Common myeloid progenitor, CD34-positive (primary cell): ENCODE measurements around the gene BICC1.

ENCODE experiments used
- CTCF ChIA-PET: fragments of 350-600 bp; sonication (Branson Sonifier 250); formaldehyde crosslinking; loops from one replicate; lab custom pipeline; 2021; ENCODE audit warnings: antibody characterized with exemption; lab: Charles Lee
- POLR2A ChIA-PET: fragments of 350-600 bp; sonication (Branson Sonifier 250); formaldehyde crosslinking; loops from one replicate; lab custom pipeline; 2021; ENCODE audit warnings: antibody characterized with exemption; lab: Charles Lee
- DNase-seq, 3 donors: peaks; one replicate each; pipeline versions ENCODE4 v3.0.0 to v3.0.0-alpha.2; 2013
- H3K27ac ChIP-seq, 2 experiments: 1 replicate in 1 of 2; 2 replicates in 1 of 2; pipeline ENCODE4 v1.7.0; 2013; ENCODE audit warnings: inconsistent platforms in 2 of 2, low read length in 2 of 2, mild to moderate bottlenecking in 2 of 2, low read depth in 1 of 2, moderate library complexity in 1 of 2; ENCODE audit not compliant: severe bottlenecking in 2 of 2, insufficient read depth in 1 of 2, poor library complexity in 1 of 2
- H3K27me3 ChIP-seq, 5 experiments: replicated peaks in 2 of 5; 1 replicate in 3 of 5; 2 replicates in 2 of 5; pipeline versions ENCODE4 v1.6.1 to v1.7.0; 2013; ENCODE audit warnings: low read length in 4 of 5, mild to moderate bottlenecking in 2 of 5, moderate library complexity in 2 of 5, inconsistent platforms in 1 of 5; ENCODE audit not compliant: insufficient read depth in 5 of 5, control insufficient read depth in 4 of 5
- H3K36me3 ChIP-seq, 4 experiments: 1 replicate in 2 of 4; 2 replicates in 2 of 4; pipeline versions ENCODE4 v1.6.1 to v1.7.0; 2013; ENCODE audit warnings: low read length in 3 of 4, control low read depth in 1 of 4, mild to moderate bottlenecking in 1 of 4; ENCODE audit not compliant: control insufficient read depth in 4 of 4, insufficient read depth in 4 of 4
- H3K4me1 ChIP-seq, 4 experiments: 1 replicate in 3 of 4; 2 replicates in 1 of 4; pipeline versions ENCODE4 v1.6.1 to v1.7.1; 2013; ENCODE audit warnings: low read length in 3 of 4, mild to moderate bottlenecking in 3 of 4, control low read depth in 1 of 4, inconsistent platforms in 1 of 4, moderate library complexity in 1 of 4; ENCODE audit not compliant: control insufficient read depth in 4 of 4, insufficient read depth in 4 of 4; ENCODE audit errors: control extremely low read depth in 1 of 4
- H3K4me3 ChIP-seq, 7 experiments: 1 replicate in 4 of 7; 2 replicates in 3 of 7; pipeline versions ENCODE4 v1.5.1 to v1.7.0; 2013; ENCODE audit warnings: mild to moderate bottlenecking in 7 of 7, low read length in 6 of 7, moderate library complexity in 6 of 7, inconsistent platforms in 2 of 7, low read depth in 2 of 7, control low read depth in 1 of 7; ENCODE audit not compliant: insufficient read depth in 4 of 7, control insufficient read depth in 1 of 7; ENCODE audit errors: extremely low read depth in 1 of 7
- H3K9me3 ChIP-seq, 5 experiments: 1 replicate in 4 of 5; 2 replicates in 1 of 5; pipeline versions ENCODE4 v1.6.1 to v1.7.1; 2013; ENCODE audit warnings: low read length in 4 of 5, mild to moderate bottlenecking in 2 of 5, inconsistent platforms in 1 of 5, low read depth in 1 of 5, moderate library complexity in 1 of 5; ENCODE audit not compliant: control insufficient read depth in 4 of 5, insufficient read depth in 2 of 5; ENCODE audit errors: control extremely low read depth in 1 of 5
- WGBS: methylation state at CpG from one replicate; pipeline ENCODE4 v1.1.5; 2013; ENCODE audit not compliant: insufficient coverage; 5-methylcytosine and 5-hydroxymethylcytosine counted together

BICC1 gene

GRCh38 chr10:58712141-58712540, 199.5 kb downstream of the BICC1 start:
- ChIA-PET POLR2A (no interaction called here), CTCF (no interaction called here)
- H3K27me3 ChIP-seq = no peaks in the 10 kb centered on the region
- DNase-seq = no peak
- H3K4me1 ChIP-seq = no peaks in the 10 kb centered on the region
- no peak overlapping the region for H3K4me3 ChIP-seq
- WGBS = 93% methylated on average over 3 of the region's 3 CpGs
- H3K36me3 ChIP-seq = no peaks in the 10 kb centered on the region
- H3K9me3 ChIP-seq = no peaks in the 10 kb centered on the region
- H3K27ac ChIP-seq = no peak overlapping the region

DNA sequence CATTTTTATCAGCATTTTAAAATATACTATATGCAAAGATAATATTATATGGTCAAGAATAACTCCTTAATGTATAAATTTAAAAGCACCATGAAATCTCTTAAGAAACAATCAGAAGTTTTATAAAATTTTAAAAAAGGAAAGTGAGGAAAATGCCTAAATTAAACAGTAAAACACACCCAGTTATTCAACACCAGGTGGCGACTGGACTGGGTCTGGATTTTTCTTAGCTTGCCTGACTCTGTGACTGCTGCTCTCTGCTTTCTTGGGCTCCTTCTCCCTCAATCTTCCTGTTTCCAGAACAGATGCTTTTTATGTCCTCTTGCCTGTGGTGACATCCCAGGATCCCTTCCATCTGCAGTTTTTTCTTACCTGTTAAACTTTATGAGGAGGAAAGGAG, 200.3 kb downstream of the BICC1 start:
- Histone ChIP-seq H3K27me3 (no peaks in the 10 kb centered on the region), H3K4me3 (no peak overlapping the region), H3K27ac (no peak overlapping the region), H3K36me3 (no peaks in the 10 kb centered on the region), H3K9me3 (no peaks in the 10 kb centered on the region), H3K4me1 (no peaks in the 10 kb centered on the region)
- WGBS = 80% methylated on average over 1 of the region's 1 CpG
- CTCF ChIA-PET = no interaction called here
- POLR2A ChIA-PET = no interaction called here
- no peak for DNase-seq

GRCh38 chr10:58714409-58714808, 201.7 kb downstream of the BICC1 start:
- DNase-seq = no peak
- 100% methylated on average over 1 of the region's 2 CpGs for WGBS
- Histone ChIP-seq H3K27me3 (no peaks in the 10 kb centered on the region), H3K4me3 (no peak overlapping the region), H3K27ac (no peak overlapping the region), H3K4me1 (no peaks in the 10 kb centered on the region), H3K36me3 (no peaks in the 10 kb centered on the region), H3K9me3 (no peaks in the 10 kb centered on the region)
- ChIA-PET CTCF (no interaction called here), POLR2A (no interaction called here)

- no peak for DNase-seq
- H3K4me1 ChIP-seq = no peaks in the 10 kb centered on the region
- CTCF ChIA-PET = no interaction called here
- H3K36me3 ChIP-seq = no peaks in the 10 kb centered on the region
- WGBS = no CpG with 5 or more reads among the region's 2 CpGs
- no peaks in the 10 kb centered on the region for H3K27me3 ChIP-seq
- no peak overlapping the region for H3K4me3 ChIP-seq
- no peak overlapping the region for H3K27ac ChIP-seq
- POLR2A ChIA-PET = no interaction called here
- no peaks in the 10 kb centered on the region for H3K9me3 ChIP-seq
Observed at GRCh38 chr10:58715061-58715460, 202.4 kb downstream of the BICC1 start.

DNA sequence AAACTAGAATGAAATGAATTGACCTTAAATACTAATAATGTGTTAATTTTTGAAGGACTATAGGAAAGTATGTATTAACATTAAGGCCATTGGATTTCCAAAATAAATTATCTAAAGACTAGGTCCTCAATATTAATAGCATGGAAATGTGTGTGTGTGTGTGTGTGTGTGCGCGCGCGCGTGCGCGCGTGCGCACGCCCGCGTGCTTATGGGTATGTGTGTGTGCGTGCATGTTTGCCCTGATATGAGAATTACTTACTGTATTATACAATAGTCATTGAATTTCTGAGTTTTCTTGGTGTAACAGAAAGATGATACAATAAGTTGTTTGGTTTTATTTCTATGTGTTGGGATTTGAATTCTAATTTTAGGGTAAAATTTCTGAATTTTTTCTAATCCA, 205.9 kb downstream of the BICC1 start:
- CTCF ChIA-PET = no interaction called here
- H3K27ac ChIP-seq = no peak overlapping the region
- POLR2A ChIA-PET = no interaction called here
- WGBS = no CpG with 5 or more reads among the region's 13 CpGs
- no peaks in the 10 kb centered on the region for H3K27me3 ChIP-seq
- H3K9me3 ChIP-seq = no peaks in the 10 kb centered on the region
- H3K4me3 ChIP-seq = no peak overlapping the region
- H3K4me1 ChIP-seq = no peaks in the 10 kb centered on the region
- DNase-seq = no peak
- H3K36me3 ChIP-seq = no peaks in the 10 kb centered on the region

DNA sequence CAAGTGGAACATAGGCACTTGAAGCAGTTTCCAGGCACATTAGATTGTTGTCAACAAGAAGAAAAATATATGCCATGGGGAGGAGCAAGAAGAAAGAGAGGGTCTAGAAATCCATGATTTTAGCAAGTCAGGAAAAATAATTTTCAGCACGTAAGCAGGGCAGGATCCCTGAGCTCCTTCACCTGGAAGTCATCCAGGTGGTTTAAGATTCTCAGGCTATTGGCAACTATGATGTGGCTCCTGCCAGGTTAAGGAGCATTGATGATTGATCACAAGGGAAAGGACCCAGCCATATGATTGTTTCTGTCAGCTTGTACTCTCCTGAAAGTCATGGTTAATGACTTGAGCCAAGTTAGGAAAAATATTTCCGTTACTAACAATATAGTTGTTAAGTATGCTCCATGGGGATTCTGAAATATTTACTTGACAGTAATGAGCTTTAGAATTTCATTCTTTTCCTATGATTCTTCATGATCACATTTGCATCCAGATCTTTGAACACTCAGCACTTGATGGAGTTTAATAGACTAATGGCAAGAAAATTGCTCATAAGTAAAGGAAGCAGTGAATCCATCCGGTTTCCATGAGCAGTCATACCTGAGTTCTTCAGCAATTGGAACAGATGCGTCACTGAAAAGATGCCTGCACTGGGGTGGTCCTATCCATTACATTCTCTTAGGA, 209.1 kb downstream of the BICC1 start:
- Histone ChIP-seq H3K4me1 (no peaks in the 10 kb centered on the region), H3K36me3 (no peaks in the 10 kb centered on the region), H3K27me3 (no peaks in the 10 kb centered on the region), H3K9me3 (no peaks in the 10 kb centered on the region), H3K4me3 (no peak overlapping the region), H3K27ac (no peak overlapping the region)
- ChIA-PET CTCF (no interaction called here), POLR2A (no interaction called here)
- 100% methylated on average over 3 of the region's 4 CpGs for WGBS
- DNase-seq = no peak

DNA sequence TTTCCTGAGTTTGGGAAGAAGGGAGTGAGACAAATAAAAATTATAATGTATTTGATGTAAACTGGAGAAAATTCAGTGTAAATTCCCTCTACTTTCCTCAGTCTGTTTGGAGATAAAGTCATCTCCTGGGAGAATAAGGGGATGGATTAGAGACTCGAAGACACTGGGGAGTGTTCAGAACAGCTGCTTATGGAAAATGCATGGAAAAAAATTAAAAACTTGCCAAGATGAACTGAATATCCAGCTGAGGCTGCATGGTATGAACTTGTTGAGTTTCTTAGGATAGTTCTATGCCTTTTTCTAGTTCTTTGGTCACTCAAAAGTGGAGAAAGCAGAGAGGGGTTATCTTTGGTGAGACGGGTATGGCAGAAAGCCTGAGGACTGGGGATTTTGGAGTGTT, 210.5 kb downstream of the BICC1 start:
- POLR2A ChIA-PET = no interaction called here
- H3K4me3 ChIP-seq = no peak overlapping the region
- WGBS = 100% methylated on average over 1 of the region's 2 CpGs
- H3K36me3 ChIP-seq = no peaks in the 10 kb centered on the region
- H3K27ac ChIP-seq = no peak overlapping the region
- CTCF ChIA-PET = no interaction called here
- DNase-seq = no peak
- H3K9me3 ChIP-seq = no peaks in the 10 kb centered on the region
- no peaks in the 10 kb centered on the region for H3K27me3 ChIP-seq
- H3K4me1 ChIP-seq = no peaks in the 10 kb centered on the region
